Measurements from ENCODE around the gene UPF2.

UPF2 gene

DNA sequence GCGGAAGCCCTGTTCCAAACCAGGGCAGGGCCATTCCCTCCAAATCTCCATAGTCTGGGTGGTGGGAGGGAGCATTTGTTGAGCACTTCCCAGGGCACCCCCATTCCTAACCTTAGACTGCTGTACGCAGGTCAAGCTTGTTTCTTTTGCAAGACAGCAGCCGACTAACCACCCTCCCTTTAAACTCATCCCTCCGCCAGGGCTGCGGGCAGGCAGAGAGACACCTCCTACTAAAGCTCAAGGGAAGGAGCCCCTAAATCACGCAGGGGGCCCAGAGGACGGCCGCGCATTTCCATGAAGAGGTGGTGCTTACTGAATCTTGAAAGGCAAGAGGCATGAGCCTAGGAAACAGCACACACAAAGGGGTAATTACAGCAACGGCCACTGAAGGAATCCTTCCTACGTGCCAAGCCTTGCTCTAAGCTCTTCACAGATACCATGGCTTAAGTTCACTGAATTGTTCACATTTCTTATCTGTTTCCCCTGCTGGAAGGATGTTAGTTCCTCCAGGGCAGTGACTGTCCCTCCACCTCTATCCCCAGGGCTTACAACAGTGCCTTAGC lies 129.4 kb downstream of the UPF2 start:
- H3K9me3 ChIP-seq (ENCODE audit: insufficient read depth, low read length, severe bottlenecking): no peaks in the 10 kb centered on the region
- no peaks in the 10 kb centered on the region for H3K79me2 ChIP-seq (ENCODE audit: insufficient read depth, low read length)
- H3K4me1 ChIP-seq (ENCODE audit: insufficient read depth, low read length): no peaks in the 10 kb centered on the region
- TF ChIP-seq, protein P1, sequence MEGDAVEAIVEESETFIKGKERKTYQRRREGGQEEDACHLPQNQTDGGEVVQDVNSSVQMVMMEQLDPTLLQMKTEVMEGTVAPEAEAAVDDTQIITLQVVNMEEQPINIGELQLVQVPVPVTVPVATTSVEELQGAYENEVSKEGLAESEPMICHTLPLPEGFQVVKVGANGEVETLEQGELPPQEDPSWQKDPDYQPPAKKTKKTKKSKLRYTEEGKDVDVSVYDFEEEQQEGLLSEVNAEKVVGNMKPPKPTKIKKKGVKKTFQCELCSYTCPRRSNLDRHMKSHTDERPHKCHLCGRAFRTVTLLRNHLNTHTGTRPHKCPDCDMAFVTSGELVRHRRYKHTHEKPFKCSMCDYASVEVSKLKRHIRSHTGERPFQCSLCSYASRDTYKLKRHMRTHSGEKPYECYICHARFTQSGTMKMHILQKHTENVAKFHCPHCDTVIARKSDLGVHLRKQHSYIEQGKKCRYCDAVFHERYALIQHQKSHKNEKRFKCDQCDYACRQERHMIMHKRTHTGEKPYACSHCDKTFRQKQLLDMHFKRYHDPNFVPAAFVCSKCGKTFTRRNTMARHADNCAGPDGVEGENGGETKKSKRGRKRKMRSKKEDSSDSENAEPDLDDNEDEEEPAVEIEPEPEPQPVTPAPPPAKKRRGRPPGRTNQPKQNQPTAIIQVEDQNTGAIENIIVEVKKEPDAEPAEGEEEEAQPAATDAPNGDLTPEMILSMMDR (IDR thresholded peaks at IDR 0.05; ENCODE audit: borderline replicate concordance, extremely low read depth, low read length, poor library complexity, severe bottlenecking): no peak
- TF ChIP-seq EZH2 (IDR thresholded peaks at IDR 0.05; ENCODE audit: borderline replicate concordance, low read depth, low read length, severe bottlenecking): no peak
- no peak overlapping the region for H2AFZ ChIP-seq (ENCODE audit: low read depth, low read length)
- H3K4me3 ChIP-seq (ENCODE audit: low read depth in 1 of 2, low read length in 2 of 2): no peak overlapping the region
- H3K27me3 ChIP-seq (ENCODE audit: insufficient read depth, low read length, poor library complexity): no peaks in the 10 kb centered on the region
- no peak overlapping the region for H3K9ac ChIP-seq (ENCODE audit: low read depth, low read length)
- H3K27ac ChIP-seq (ENCODE audit: low read length): no peak overlapping the region
- H3K4me2 ChIP-seq (ENCODE audit: insufficient read depth, low read length): no peak overlapping the region
- ATAC-seq (ENCODE audit: insufficient read depth, low read depth) (no peak), DNase-seq (no peak)
- H3K36me3 ChIP-seq (ENCODE audit: insufficient read depth, low read length): no peaks in the 10 kb centered on the region
- H4K20me1 ChIP-seq (ENCODE audit: insufficient read depth, low read length): no peaks in the 10 kb centered on the region; the same call in 1 of the 2 replicates

DNA sequence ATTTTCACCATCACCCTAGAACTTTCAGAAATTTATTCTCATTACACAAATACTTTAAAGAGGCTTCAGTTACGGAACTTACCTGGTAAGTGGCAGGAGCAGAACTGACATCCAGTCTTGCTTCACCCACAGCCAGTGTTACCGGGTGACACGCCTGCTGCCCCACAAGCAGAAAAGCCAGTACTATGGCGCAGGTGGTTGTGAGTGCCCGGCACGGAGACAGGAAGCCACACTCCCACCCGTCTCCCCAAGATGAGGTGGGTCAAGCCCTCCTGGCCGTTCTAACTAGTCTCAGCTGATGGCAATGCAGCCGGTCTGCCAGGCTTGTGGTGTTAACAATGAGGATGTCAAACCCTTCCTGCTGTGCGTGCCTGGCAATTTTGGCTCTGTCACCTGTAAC lies 132.5 kb downstream of the UPF2 start:
- no peaks in the 10 kb centered on the region for H3K27me3 ChIP-seq (ENCODE audit: insufficient read depth, low read length, poor library complexity)
- H3K9ac ChIP-seq (ENCODE audit: low read depth, low read length): no peak overlapping the region
- no peak for DNase-seq
- no peak overlapping the region for H3K27ac ChIP-seq (ENCODE audit: low read length)
- H3K4me2 ChIP-seq (ENCODE audit: insufficient read depth, low read length): no peak overlapping the region
- no peaks in the 10 kb centered on the region for H3K4me1 ChIP-seq (ENCODE audit: insufficient read depth, low read length)
- TF ChIP-seq, protein P1 (IDR thresholded peaks at IDR 0.05; ENCODE audit: borderline replicate concordance, extremely low read depth, low read length, poor library complexity, severe bottlenecking): no peak
- no peak for TF ChIP-seq EZH2 (IDR thresholded peaks at IDR 0.05; ENCODE audit: borderline replicate concordance, low read depth, low read length, severe bottlenecking)
- H3K36me3 ChIP-seq (ENCODE audit: insufficient read depth, low read length): no peaks in the 10 kb centered on the region
- H3K9me3 ChIP-seq (ENCODE audit: insufficient read depth, low read length, severe bottlenecking): no peaks in the 10 kb centered on the region
- no peak for ATAC-seq (ENCODE audit: insufficient read depth, low read depth)
- H2AFZ ChIP-seq (ENCODE audit: low read depth, low read length): no peak overlapping the region
- no peak overlapping the region for H3K4me3 ChIP-seq (ENCODE audit: low read depth in 1 of 2, low read length in 2 of 2)
- H4K20me1 ChIP-seq (ENCODE audit: insufficient read depth, low read length): no peaks in the 10 kb centered on the region; the same call in 1 of the 2 replicates
- no peaks in the 10 kb centered on the region for H3K79me2 ChIP-seq (ENCODE audit: insufficient read depth, low read length)

DNA sequence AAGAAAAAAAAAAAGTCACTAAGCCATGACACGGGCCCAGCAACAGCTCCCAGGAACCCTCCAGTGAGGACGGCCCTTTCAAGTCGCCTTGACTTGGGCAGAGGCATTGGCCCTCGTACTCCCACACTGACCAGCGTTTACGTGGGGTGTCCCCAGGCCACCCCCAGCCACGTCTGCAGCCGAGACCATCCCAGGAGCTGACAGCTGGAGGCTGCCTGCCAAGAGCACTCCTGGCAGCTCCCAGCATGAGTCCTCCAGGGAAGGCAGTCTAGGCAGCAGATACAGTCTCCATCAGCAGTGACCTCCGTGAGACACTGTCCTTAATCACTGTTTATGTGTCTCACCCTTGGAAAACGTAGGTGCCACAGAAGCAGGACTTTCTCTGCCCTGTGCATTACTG lies 133.0 kb downstream of the UPF2 start:
- H3K4me1 ChIP-seq (ENCODE audit: insufficient read depth, low read length): no peaks in the 10 kb centered on the region
- no peak overlapping the region for H3K4me2 ChIP-seq (ENCODE audit: insufficient read depth, low read length)
- H3K36me3 ChIP-seq (ENCODE audit: insufficient read depth, low read length): no peaks in the 10 kb centered on the region
- H3K27ac ChIP-seq (ENCODE audit: low read length): no peak overlapping the region
- no peak overlapping the region for H3K9ac ChIP-seq (ENCODE audit: low read depth, low read length)
- no peak overlapping the region for H2AFZ ChIP-seq (ENCODE audit: low read depth, low read length)
- H4K20me1 ChIP-seq (ENCODE audit: insufficient read depth, low read length): no peaks in the 10 kb centered on the region; the same call in 1 of the 2 replicates
- no peak overlapping the region for H3K4me3 ChIP-seq (ENCODE audit: low read depth in 1 of 2, low read length in 2 of 2)
- H3K9me3 ChIP-seq (ENCODE audit: insufficient read depth, low read length, severe bottlenecking): no peaks in the 10 kb centered on the region
- ATAC-seq (ENCODE audit: insufficient read depth, low read depth): no peak
- H3K27me3 ChIP-seq (ENCODE audit: insufficient read depth, low read length, poor library complexity): no peaks in the 10 kb centered on the region
- no peaks in the 10 kb centered on the region for H3K79me2 ChIP-seq (ENCODE audit: insufficient read depth, low read length)
- DNase-seq: no peak
- no peak for TF ChIP-seq EZH2 (IDR thresholded peaks at IDR 0.05; ENCODE audit: borderline replicate concordance, low read depth, low read length, severe bottlenecking)
- TF ChIP-seq, protein P1 (IDR thresholded peaks at IDR 0.05; ENCODE audit: borderline replicate concordance, extremely low read depth, low read length, poor library complexity, severe bottlenecking): no peak

All from DND-41 (cell line).